SU-DHL-6 (cell line): ENCODE results near the gene ZNF341.

Experiments used
- H2AFZ ChIP-seq: fragments of 200-600 bp; sonication (generic); 2 replicates; pipeline ENCODE4 v1.6.1; 2014; ENCODE audit warnings: low read depth, mild to moderate bottlenecking, moderate library complexity, mixed read lengths, antibody characterized with exemption, low read length; ENCODE audit not compliant: severe bottlenecking
- H3F3A ChIP-seq: fragments of 200-600 bp; shearing (Covaris generic); 2 replicates; pipeline ENCODE4 v1.6.0; 2016; ENCODE audit warnings: antibody characterized with exemption, mild to moderate bottlenecking; ENCODE audit not compliant: insufficient read depth
- H3K27ac ChIP-seq: fragments of 200-600 bp; sonication (generic); 2 replicates; pipeline ENCODE4 v1.5.1; 2016; ENCODE audit warnings: low read depth, mild to moderate bottlenecking, low read length, moderate library complexity, mixed read lengths
- H3K27me3 ChIP-seq: fragments of 200-600 bp; sonication (generic), shearing (Covaris generic); 2 replicates; pipeline ENCODE4 v1.6.0; 2014; ENCODE audit warnings: mild to moderate bottlenecking, low read length
- H3K36me3 ChIP-seq: fragments of 200-600 bp; sonication (generic); 2 replicates; pipeline ENCODE4 v1.6.1; 2014; ENCODE audit warnings: mild to moderate bottlenecking, low read length, mixed read lengths
- H3K4me2 ChIP-seq: fragments of 300-600, 200-600 bp; shearing (Covaris generic), sonication (generic); 2 replicates; pipeline ENCODE4 v1.6.0; 2014; ENCODE audit warnings: low read length, low read depth, mild to moderate bottlenecking; ENCODE audit not compliant: poor library complexity, severe bottlenecking
- H3K4me3 ChIP-seq: fragments of 200-600 bp; sonication (generic); 2 replicates; pipeline ENCODE4 v1.5.1; 2014; ENCODE audit warnings: antibody characterized with exemption, low read length, mild to moderate bottlenecking, mixed read lengths; ENCODE audit not compliant: insufficient read depth, poor library complexity, severe bottlenecking
- H3K79me2 ChIP-seq: fragments of 200-600 bp; sonication (generic); 2 replicates; pipeline ENCODE4 v1.6.1; 2014; ENCODE audit warnings: mild to moderate bottlenecking, low read length, moderate library complexity; ENCODE audit not compliant: insufficient read depth
- H3K9ac ChIP-seq: fragments of 200-600 bp; sonication (generic); 2 replicates; pipeline ENCODE4 v1.7.0; 2014; ENCODE audit warnings: mild to moderate bottlenecking, low read length
- H3K9me2 ChIP-seq: fragments of 200-600 bp; sonication (generic); replicated peaks from 2 replicates; pipeline ENCODE4 v1.6.1; 2014; ENCODE audit warnings: low read length; ENCODE audit not compliant: insufficient read depth
- H3K9me3 ChIP-seq: fragments of 200-600 bp; sonication (generic); 2 replicates; pipeline ENCODE4 v1.6.1; 2014; ENCODE audit warnings: low read length, mixed read lengths; ENCODE audit not compliant: insufficient read depth
- H4K20me1 ChIP-seq: fragments of 200-600 bp; sonication (generic); 2 replicates; pipeline ENCODE4 v1.6.1; 2014; ENCODE audit warnings: low read depth, mild to moderate bottlenecking, antibody characterized with exemption, low read length, moderate library complexity, mixed read lengths
- EZH2phosphoT487 ChIP-seq: fragments of 200-600 bp; sonication (generic), shearing (Covaris generic); conservative IDR thresholded peaks from 2 replicates; pipeline ENCODE4 v1.6.1; 2018; ENCODE audit warnings: mild to moderate bottlenecking, antibody characterized with exemption, low read length, moderate library complexity, mixed read lengths
- TF ChIP-seq, protein P1 (sequence below): fragments of 200-600 bp; sonication (generic); IDR thresholded peaks from one replicate; pipeline ENCODE4 v1.5.1; 2017; ENCODE audit warnings: antibody characterized with exemption, mild to moderate bottlenecking, low read length, moderate library complexity; ENCODE audit not compliant: insufficient read depth, poor library complexity, severe bottlenecking

The ZNF341 gene

DNA sequence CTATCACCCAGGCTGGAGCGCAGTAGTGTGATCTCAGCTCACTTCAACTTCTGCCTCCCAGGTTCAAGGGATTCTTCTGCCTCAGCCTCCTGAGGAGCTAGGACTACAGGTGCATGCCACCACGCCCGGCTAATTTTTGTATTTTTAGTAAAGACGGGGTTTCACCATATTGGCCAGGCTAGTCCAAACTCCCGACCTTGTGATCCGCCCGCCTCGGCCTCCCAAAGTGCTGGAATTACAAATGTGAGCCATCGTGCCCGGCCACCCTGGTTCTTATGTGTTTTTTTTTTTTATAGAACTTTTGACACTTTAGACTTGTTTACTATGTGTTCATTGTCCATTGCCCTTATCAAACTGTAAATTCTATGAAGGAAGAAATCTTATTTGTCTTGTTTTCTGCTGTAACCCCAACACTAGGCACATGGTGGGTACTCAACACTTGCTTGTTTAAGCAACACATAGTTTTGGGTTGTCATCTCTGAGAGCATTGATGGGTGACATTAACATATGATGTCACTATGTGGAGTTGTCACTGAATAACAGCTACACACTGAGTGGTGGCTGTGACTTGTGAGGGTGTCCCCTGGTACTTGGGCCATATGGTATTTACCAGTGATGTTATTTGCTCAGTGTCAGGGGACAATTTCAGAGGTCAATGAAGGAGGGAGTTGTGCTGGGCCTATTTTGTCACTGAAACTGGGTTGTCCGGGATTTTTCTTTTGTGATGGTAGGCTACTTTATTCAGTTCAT is 10.2 kb upstream of the ZNF341 start:
- no peaks in the 10 kb centered on the region for H3K9me3 ChIP-seq
- H3K9me2 ChIP-seq = no peaks in the 10 kb centered on the region
- H2AFZ ChIP-seq = no peak overlapping the region
- no peaks in the 10 kb centered on the region for H4K20me1 ChIP-seq
- 0 out of 2 replicates have a peak, but pooled peaks cover 5% of the 10 kb centered on the region for H3F3A ChIP-seq
- H3K36me3 ChIP-seq = no peaks in the 10 kb centered on the region
- no peak for TF ChIP-seq EZH2phosphoT487
- TF ChIP-seq, protein P1, sequence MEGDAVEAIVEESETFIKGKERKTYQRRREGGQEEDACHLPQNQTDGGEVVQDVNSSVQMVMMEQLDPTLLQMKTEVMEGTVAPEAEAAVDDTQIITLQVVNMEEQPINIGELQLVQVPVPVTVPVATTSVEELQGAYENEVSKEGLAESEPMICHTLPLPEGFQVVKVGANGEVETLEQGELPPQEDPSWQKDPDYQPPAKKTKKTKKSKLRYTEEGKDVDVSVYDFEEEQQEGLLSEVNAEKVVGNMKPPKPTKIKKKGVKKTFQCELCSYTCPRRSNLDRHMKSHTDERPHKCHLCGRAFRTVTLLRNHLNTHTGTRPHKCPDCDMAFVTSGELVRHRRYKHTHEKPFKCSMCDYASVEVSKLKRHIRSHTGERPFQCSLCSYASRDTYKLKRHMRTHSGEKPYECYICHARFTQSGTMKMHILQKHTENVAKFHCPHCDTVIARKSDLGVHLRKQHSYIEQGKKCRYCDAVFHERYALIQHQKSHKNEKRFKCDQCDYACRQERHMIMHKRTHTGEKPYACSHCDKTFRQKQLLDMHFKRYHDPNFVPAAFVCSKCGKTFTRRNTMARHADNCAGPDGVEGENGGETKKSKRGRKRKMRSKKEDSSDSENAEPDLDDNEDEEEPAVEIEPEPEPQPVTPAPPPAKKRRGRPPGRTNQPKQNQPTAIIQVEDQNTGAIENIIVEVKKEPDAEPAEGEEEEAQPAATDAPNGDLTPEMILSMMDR = no peak
- H3K4me3 ChIP-seq = no peak overlapping the region
- H3K27ac ChIP-seq = no peak overlapping the region
- no peaks in the 10 kb centered on the region for H3K27me3 ChIP-seq
- H3K4me2 ChIP-seq = no peak overlapping the region
- H3K9ac ChIP-seq = no peak overlapping the region
- H3K79me2 ChIP-seq = peaks cover 18% of the 10 kb centered on the region; the same call in 1 of the 2 replicates

DNA sequence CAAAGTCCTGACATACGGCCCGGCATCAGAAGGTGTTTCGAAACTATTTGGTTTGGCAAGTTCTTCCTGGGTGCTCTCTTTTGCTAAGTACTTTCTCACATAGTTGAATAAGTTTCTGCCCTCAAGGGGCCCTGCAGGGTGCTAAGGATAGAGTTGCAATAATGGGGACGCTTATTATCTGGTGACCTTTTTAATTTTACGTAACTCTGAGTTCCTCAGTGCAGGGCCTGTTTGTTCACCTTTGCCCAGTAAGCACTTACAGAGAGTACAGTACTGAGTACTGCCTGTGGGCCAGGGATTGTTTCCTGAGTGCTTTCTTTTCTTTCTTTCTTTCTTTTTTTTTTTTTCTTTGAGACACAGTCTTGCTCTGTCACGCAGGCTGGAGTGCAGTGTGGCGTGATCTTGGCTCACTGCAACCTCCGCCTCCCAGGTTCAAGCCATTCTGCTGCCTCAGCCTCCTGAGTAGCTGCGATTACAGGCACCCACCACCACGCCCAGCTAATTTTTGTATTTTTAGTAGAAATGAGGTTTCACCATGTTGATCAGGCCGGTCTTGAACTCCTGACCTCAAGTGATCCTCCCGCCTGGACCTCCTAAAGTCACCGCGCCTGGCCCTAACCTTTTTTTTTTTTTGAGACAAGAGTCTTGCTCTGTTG is 7.2 kb upstream of the ZNF341 start:
- 0 out of 2 replicates have a peak, but pooled peaks cover 10% of the 10 kb centered on the region for H3F3A ChIP-seq
- H3K4me2 ChIP-seq = no peak overlapping the region
- no peaks in the 10 kb centered on the region for H3K9me3 ChIP-seq
- H3K27ac ChIP-seq = no peak overlapping the region
- no peaks in the 10 kb centered on the region for H4K20me1 ChIP-seq
- no peak for TF ChIP-seq EZH2phosphoT487
- TF ChIP-seq, protein P1 = no peak
- peaks cover 4% of the 10 kb centered on the region; the same call in 1 of the 2 replicates for H3K79me2 ChIP-seq
- H2AFZ ChIP-seq = no peak overlapping the region
- no peaks in the 10 kb centered on the region for H3K27me3 ChIP-seq
- no peaks in the 10 kb centered on the region for H3K36me3 ChIP-seq
- no peaks in the 10 kb centered on the region for H3K9me2 ChIP-seq
- H3K4me3 ChIP-seq = no peak overlapping the region
- H3K9ac ChIP-seq = no peak overlapping the region

DNA sequence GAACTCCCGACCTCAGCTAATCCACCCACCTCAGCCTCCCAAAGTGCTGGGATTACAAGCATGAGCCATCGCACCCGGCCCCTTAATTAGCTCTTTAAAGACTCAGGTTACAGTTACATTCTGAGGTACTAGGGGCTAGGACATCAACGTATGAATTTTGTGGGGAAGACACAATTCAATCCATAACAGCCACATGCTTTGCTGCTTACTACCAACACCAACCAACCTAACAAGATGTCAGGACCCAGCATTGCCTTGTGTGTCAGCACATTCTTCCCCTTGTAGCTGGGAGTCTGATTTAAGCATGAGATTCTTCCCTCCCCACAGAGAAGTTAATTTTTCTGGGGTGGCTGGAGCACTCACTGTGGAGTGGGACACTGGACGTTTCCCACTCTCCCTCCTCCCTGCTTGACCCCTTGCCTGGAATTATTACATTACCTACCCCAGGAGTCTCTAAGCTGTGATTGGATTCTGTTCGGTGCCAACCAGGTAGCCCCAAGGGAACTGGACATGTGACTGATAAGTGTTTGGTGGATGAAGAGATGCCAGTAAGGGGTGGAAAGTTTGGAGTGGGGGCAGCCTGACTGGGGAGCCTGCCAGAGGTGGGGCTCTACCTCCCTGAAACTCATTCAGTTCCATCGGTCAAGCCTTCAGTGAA is 6.1 kb upstream of the ZNF341 start:
- 0 out of 2 replicates have a peak, but pooled peaks cover 10% of the 10 kb centered on the region for H3F3A ChIP-seq
- no peaks in the 10 kb centered on the region for H3K79me2 ChIP-seq
- H3K27me3 ChIP-seq = no peaks in the 10 kb centered on the region
- no peak overlapping the region for H3K4me2 ChIP-seq
- H3K9ac ChIP-seq = no peak overlapping the region
- TF ChIP-seq, protein P1 = no peak
- no peak for TF ChIP-seq EZH2phosphoT487
- H4K20me1 ChIP-seq = no peaks in the 10 kb centered on the region
- H3K27ac ChIP-seq = no peak overlapping the region
- H3K4me3 ChIP-seq = no peak overlapping the region
- no peaks in the 10 kb centered on the region for H3K9me3 ChIP-seq
- no peak overlapping the region for H2AFZ ChIP-seq
- H3K9me2 ChIP-seq = no peaks in the 10 kb centered on the region
- H3K36me3 ChIP-seq = no peaks in the 10 kb centered on the region
